HG03025 (cell line): Measurements from ENCODE around the gene RAD51B.

ENCODE experiments used
- ATAC-seq: cut with Tn5 transposase; IDR thresholded peaks from one replicate; pipeline ENCODE4 v1.9.1; 2021; ENCODE audit warnings: mild to moderate bottlenecking, moderate library complexity; ENCODE audit not compliant: unreplicated experiment, low FRiP score

The RAD51B gene

DNA sequence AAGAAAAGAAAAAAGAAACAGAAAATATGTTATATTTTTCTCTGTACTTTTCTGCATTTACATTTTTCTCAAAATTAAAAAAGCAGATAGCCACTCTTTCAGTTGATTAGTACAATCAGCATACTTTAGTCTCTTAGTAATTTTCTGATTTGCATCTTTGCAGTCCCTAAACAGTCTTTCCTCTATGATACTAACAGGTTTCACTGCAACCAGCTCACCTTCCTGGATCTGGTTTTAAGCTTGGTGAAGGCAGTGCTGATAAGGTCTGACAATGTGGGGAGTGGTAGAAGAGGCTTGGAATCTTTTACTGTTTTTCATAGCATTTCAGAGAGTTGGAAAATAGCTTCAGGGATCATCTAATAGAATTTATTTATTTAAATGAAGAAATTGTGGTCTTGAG is 515.7 kb downstream of the RAD51B start:
- ATAC-seq = no peak

DNA sequence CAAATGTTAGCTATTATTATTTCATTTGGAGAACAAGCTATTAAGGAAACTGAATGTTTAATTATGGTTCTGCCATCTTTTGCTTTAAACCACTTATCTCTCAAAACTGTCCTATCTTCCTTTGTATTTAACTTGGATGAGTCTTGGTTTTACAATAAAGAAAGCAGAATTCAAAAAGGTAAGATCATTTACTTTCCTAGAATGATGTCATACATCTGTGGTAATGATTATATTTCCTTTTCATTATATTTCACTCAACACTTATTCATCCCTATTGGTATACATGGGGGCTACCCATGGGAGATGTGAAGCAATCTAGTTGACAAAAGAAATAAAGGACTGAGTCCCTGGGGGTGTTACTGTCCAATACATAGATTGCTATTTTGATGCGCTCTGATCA is 516.6 kb downstream of the RAD51B start:
- ATAC-seq = no peak

DNA sequence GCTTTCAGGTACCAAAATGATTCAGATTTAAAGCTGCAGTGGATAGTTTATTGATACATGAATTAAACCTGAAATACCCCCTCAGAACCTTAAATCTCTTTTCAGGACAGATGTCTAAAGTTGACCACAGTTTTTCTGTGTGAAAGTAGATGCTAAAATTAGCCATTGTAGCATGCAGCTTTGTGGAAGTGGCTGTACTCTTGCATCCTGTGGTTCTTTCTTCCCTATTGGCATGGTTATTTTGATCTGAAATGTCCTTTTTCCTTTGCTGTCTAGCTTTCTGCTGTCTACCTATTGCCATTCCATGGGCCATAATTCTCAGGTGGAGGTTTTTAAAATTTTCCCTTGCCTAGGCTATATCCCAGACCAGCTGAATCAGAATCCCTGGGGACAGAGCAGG is 517.7 kb downstream of the RAD51B start:
- no peak for ATAC-seq

DNA sequence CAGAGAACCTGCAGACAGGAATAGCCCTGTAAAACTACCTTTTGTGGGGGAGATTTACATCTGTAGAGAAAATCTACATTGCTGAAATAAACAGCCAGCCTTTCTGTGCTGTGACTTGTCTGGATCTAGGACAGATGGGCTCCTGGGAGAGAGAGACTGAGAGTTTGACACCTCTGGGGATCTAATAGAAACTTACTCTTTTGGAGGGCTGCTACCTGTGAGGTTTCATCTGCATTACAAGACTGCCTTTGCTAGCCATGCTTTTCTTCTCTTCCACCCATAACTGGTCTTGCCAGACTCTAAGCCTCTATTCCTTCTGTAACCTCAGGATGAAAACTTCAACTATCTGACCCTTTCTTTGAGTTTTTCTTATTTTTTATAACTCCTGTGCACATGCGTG is 520.7 kb downstream of the RAD51B start:
- no peak for ATAC-seq

DNA sequence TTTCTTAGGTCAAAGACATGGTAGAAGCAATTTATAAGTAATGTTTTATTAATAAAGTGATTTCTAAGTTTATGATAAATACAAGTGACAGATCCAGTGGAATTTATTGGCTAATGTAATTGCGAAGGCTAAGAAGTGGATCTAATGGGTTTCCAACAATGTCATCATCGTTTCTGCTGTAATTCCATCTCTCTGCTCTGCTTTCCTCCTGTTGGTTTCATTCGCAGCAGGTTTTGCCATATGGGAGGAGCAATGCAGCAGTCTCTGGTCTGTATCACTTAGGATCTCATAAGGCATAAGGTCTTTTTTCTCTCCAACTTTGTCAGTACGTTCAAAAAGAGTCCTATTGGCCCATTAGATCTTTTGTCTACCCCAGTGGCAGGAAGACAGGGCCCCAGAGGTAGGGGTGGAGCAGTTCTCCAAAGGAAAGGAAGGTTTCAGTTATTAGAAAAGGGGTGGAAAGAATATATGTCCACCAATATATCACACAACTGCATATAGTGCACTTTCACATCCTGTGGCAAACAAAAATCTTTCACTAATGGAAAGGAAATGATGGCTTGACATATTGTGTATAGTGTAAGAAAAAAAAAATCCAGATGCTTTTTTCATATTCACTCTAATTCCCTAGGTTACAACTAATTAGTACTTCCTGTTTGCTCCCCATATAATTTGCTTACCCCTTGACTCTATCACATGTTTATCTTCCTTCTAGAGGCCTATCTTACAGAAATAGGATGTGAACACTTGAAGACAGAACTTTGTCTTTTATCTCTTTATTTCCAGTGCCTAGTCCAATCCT is 522.0 kb downstream of the RAD51B start:
- ATAC-seq = no peak

DNA sequence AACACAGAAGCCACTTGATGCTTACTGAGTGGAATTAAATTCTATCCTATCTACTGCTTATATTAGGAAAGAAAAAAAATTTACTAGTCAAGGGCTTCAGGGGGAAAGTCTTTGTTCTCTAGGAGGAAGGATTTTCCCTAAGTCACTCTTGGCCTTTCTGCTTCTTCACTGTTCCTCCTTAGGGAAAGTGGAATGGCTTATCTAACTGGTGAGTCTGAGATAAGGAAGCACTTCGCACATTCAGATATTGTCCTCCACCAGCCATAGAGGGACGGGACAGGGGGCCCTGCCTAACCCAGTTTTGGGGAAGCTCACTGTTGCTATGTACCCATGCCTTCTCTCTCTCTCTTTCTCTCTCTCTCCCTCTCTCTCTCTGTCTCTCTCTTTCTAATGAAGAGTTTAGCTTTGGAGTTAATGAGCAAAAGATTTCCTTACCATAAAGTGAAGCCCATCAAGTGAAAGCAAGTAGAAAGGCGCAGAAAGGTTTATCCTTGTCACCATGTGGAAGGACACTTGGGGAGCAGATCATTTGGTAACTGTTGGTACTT is 522.7 kb downstream of the RAD51B start:
- ATAC-seq = no peak

DNA sequence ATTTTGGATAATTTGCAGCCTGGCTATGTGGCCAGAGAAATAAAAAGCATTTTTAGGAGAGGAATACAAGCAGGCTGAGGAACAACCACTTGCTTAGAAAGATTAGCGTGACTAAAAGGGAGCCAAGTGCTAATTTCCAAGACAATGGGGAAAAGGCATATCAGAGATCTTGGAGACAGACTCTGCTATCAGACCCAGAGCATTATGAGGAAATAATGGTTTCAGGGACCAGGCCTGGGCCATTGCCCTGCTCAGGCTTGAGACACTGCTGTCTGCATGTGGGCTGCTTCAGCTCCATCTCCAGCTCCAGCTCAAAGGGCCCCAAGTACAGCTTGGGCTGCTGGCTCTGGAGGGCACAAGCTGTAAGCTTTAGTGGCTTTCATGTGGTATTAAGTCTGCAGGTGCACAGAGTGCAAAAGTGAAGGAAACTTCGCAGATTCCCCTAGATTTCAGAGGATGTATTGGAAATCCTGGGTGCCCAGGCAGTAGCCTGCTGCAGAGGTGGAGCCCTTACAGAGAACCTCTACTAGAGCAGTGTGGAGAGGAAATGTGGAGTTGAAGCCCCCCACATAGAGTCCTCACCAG is 524.0 kb downstream of the RAD51B start:
- no peak for ATAC-seq

DNA sequence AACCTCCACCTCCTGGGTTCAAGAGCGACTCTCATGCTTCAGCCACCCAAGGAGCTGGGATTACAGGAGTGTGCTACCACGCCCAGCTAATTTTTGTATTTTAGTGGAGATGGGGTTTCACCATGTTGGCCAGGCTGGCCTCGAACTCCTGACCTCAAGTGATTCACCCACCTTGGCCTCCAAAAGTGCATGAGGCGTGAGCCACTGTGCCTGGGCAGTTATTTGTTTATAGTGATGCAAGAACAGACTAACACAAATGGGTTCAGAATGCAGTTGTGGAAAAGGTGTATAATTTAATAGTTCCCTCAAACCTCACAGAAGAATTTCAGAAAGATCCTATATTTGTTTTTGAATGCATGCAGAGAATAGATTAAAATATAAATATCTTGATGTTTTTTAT is 526.2 kb downstream of the RAD51B start:
- no peak for ATAC-seq

DNA sequence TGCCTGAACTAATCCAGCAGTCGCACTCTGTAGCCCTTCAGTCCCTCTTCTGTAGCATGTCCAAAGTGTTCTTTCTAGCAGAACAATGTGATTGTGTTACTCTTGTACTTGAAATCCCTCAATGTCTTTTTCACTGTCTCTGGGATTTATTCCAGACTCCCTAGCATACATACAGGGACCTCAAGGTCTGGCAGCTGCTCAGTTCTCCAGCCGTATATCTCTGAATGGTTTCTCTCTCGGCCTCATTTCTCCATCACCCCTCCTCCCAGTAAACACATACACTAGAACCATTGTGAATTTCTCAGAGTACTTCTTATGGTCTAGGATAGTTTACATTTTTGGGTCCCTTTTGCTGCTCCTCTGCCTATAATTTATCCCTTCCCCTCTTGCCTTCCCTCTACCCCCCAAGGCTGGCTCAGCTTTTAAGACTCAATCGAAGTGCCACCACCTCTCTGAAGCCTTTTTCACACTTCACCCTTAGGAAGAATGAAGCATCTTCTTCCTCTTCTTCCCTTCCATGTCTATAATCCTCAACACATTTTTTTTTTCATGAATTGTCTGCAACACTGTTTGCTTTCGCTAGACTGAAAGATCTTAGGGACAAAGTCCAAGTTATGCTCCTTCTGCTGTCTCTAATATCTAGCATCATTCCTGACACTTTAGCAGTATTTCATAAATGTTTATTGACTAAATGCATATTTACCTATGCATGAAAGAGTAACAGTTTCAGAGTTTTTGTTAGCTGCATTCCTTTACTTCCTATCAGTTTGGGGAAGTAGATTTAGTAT is 527.2 kb downstream of the RAD51B start:
- no peak for ATAC-seq

DNA sequence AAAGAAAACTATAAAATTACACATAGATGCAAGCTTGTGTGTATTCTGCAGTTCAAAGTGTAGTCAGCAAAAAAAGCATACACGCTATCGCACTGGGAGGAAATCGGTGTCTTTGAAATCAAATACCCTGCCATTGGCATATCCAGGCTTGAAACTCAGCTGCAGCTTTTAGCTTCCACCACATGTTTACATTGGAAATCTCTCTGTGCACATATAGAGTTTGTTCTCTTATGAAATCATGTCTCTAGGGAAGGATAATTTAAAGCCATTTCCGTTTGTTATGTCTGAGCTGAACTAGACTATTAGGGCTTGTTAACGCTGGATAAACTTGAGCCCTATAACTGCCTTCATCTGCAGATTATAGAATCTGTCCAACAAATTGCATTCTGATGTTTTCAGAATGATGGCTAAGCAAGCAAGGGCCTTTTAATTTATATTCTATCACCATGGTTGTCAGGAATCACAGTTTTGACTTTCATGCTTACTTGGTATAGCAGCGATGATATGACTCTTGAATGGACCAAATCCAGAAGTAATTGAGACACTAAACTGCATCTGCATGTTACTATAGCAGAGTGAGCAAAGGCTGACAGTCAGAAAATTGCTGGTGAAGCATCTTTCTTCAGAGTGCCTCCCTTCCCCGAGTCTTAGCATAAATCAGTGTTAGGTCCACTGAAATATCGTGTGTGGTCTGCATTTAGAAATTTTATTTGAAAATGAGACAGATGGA is 530.5 kb downstream of the RAD51B start:
- no peak for ATAC-seq

DNA sequence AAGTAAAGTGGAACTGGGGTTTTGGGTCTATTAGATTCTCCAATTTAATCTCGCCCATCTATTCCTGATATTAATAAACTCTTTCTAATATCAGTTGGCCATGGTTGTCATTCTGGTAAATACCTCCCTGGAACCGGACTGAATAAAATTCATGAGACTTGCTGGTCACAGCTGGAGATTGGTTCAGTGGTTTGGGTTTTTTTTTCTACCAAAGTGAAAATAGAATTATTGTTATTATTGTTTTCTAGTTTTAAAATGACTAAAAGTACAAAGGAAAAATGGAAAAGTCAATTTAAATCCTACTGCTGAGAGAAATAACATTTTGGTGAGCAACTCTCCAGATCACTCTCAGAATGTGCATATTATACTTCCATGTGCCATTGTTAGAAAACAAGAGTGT is 535.8 kb downstream of the RAD51B start:
- no peak for ATAC-seq

DNA sequence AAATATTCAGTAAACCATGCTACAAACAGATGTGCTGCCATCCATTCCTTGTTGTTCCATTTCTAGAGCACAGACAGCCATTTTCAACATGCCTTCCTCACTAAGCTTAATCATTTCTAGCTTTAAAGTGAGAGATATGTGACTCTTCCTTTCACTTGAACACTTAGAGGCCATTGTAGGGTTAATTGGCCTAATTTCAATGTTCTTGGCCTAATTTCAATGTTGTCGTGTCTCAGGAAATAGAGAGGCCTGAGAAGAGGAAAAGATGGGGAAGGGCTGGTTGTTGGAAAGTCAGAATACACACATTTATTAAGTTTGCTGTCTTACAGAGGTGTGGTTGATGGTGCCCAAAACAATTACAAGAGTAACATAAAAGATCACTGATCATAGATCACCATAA is 538.2 kb downstream of the RAD51B start:
- ATAC-seq = no peak

DNA sequence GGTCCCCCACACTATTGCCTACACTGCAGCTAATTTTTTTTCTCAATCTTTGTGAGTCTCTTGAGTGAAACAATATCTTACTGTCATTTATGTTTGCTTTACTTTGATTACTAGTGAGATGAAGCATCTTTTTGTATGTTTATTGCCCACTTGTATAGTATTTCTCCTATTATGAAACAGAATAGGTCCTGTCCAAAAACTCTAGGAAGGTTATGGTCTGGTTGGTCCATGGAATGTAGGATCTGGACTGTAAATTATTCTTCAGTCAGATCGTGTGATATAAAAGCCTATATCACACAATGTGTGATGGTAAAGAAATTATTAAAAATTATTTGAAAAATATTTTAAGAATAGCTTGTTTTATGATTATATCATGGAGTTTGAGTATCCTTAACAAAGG is 538.9 kb downstream of the RAD51B start:
- no peak for ATAC-seq

DNA sequence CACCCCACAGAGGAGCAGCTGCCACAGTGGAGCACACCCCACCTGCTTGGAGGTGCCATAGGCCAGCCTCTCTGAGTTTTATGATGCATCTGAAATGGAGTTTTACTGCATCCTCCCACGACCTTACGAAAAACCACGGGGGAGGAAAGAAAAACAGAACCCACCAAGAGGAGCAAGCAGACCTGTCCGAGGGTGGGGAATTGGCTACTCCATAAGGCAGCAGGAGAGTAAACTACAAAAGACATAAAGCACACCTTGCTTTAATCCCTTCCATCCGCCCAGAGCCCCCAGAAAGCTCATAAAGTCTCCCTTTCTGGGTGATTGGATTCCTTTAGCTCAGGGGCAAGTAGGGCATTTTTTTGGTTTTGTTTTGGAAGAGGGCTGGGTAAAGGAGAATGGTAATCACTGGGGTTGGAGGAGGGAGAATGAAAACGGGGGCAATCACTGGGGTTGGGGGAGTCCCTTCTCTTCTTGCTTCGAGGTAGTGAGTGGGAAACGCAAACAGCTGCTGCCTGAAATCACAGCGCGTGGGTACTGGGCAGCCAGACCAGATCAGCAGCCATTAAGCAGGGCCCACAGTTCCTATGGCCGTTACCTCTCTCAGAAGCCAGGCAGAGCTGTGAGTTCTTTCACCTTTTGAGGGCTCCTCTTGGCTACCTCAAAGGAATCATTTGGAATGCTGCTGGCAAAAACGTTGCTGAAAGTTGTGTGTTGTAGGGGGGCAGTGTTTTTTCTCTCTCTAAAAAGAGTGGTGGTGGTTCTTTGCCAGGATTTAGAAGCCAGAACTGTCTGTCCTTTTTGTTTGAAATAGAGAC is 539.6 kb downstream of the RAD51B start:
- no peak for ATAC-seq

DNA sequence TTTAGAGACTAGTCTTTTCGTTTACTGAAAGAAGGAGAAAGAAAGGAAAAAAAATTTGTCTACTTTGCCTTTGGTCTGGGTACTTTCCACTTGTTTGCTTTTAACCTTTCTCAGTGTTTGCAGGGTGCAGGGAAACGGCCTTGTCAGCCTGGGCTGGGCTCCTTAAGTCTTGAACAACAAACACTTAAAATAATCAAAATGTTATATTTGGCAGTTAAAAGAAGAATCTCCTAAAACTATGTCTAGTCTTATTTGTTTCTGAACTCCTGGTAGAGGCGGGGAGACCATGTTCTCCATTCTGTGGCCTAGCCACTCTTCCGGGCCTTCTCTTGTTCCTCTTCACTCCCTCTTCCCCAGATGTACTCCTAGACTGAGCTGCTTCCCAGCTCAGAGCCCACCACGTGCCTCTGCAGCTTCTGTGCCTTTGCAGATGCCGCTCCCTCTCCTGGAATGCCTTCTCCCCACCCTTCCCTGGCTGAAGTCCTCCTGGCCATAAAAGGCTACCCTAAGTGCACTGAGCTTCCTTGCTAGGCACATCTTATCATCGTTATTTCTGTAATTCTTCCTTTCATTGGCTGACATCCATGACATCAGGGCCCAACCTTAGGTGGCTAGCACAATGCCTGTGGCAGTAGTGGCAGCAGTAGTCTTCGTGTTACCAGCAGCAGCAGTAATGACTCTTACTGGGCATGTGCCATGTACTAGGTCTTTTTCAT is 540.4 kb downstream of the RAD51B start:
- ATAC-seq = no peak

DNA sequence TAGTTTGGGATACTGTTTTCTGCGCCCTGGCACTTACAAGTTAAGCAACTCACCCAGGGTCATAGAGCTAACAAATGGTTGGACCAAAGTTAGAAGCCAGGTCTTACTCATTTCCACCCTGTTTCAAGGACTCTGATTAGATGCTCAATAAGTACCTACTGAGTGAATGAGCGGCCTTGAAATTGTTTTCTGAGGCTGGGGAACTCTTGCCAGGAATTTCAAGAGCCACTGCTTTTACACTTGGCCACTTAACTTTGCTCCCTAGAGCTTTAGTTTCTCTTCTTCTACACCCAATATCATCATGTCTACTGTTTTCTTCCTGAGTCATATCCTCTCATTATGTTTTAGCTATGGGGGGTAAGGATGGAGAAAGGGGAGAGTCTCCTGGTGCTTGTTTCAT is 541.7 kb downstream of the RAD51B start:
- ATAC-seq = no peak

DNA sequence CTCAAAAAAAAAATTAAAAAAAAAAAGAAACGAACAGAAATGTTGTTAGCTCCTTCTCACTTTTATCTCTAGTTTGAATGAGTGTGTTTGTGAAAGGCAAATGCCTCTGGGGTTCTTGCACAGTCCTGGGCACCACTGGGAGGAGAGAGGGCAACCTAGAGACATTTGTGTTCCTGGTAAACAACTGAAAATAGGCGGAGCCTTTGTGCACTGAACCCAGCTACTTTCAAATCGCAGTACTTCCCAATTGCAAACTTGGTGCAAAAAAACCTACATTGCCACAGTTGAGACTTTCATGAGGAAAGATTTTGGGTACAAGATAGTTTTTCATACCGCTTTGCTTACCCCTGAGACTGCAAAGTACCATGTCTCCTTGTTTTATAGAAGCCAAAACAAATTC is 543.3 kb downstream of the RAD51B start:
- no peak for ATAC-seq

DNA sequence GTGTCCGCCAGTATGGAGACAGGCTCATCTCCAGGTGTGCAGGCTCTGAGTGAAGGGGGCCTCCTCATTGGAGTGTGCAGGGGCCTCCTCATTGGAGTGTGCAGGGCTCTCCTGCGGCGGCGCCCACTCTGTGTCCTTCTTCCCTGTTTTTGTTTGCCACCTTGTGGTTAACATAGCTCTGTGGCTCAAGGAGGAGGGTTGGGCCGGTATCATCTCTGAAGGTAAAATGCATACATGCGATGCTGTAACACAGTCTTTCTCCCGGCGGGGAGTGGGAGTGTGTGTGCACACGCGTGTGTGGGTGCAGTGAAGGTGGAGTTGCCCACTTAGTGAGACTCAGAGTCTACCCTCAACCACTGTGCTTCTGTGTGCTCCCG is 543.9 kb downstream of the RAD51B start:
- ATAC-seq = no peak
